KMS-11 (cell line): ENCODE results near the gene SLC10A7.

ENCODE experiments used
- H2AFZ ChIP-seq: fragments of 200-600 bp; sonication (generic); 2 replicates; pipeline ENCODE4 v1.6.1; 2016; ENCODE audit warnings: antibody characterized with exemption, mixed run types, low read depth
- H3K27ac ChIP-seq: fragments of 200-600 bp; sonication (generic); 2 replicates; pipeline ENCODE4 v1.6.1; 2016; ENCODE audit warnings: mild to moderate bottlenecking, mixed run types
- H3K27me3 ChIP-seq: fragments of 200-600 bp; sonication (generic); 2 replicates; pipeline ENCODE4 v1.6.1; 2017; ENCODE audit warnings: mild to moderate bottlenecking, low read depth, mixed run types, moderate library complexity; ENCODE audit not compliant: insufficient read depth
- H3K36me3 ChIP-seq: fragments of 200-600 bp; sonication (generic); 2 replicates; pipeline ENCODE4 v1.6.1; 2017; ENCODE audit warnings: mild to moderate bottlenecking, mixed run types; ENCODE audit not compliant: insufficient read depth
- H3K4me1 ChIP-seq: fragments of 200-600 bp; sonication (generic); 2 replicates; pipeline ENCODE4 v1.6.1; 2016; ENCODE audit warnings: mild to moderate bottlenecking, low read depth, mixed run types; ENCODE audit not compliant: poor library complexity, severe bottlenecking
- H3K4me2 ChIP-seq: fragments of 200-600 bp; sonication (generic); 2 replicates; pipeline ENCODE4 v1.7.0; 2016; ENCODE audit warnings: mild to moderate bottlenecking, mixed run types
- H3K4me3 ChIP-seq: fragments of 200-600 bp; sonication (generic); IDR thresholded peaks from 2 replicates; pipeline ENCODE4 v1.6.1; 2017; ENCODE audit warnings: low read depth, low read length, mixed read lengths; ENCODE audit not compliant: insufficient read depth
- H3K79me2 ChIP-seq: fragments of 200-600 bp; sonication (generic); 2 replicates; pipeline ENCODE4 v1.6.1; 2016; ENCODE audit warnings: low read depth, mixed run types; ENCODE audit not compliant: insufficient read depth
- H3K9ac ChIP-seq: fragments of 200-600 bp; sonication (generic); 2 replicates; pipeline ENCODE4 v1.6.1; 2016; ENCODE audit warnings: mild to moderate bottlenecking, mixed run types
- H4K20me1 ChIP-seq: fragments of 200-600 bp; sonication (generic); 2 replicates; pipeline ENCODE4 v1.6.1; 2016; ENCODE audit warnings: mild to moderate bottlenecking, mixed run types; ENCODE audit not compliant: insufficient read depth
- TF ChIP-seq, protein P1 (sequence below): fragments of 200-600 bp; sonication (generic); conservative IDR thresholded peaks from 2 replicates; pipeline ENCODE4 v1.6.1; 2017; ENCODE audit warnings: low read depth, mild to moderate bottlenecking, antibody characterized with exemption, low read length, moderate library complexity, mixed read lengths

Gene SLC10A7

DNA sequence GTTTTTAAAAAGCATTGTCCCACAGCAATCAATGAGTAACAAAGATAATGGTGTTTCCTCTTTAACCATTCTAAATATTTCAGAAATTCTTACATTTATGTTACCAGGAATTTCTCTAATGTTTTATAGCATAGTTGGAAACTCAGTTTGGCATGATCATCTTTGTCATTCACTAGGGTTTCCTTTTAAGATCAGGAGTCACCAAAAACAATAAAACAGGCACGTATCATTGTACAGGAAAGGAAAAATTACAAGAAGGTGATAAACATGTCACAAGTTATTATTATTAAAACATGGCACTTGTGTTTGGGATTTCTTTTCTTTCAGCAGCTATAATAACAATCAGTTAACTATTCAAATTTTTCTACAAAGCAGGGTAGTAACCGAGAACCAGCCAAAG, 84.0 kb downstream of the SLC10A7 start:
- no peaks in the 10 kb centered on the region for H4K20me1 ChIP-seq
- H3K79me2 ChIP-seq: no peaks in the 10 kb centered on the region
- H3K36me3 ChIP-seq: no peaks in the 10 kb centered on the region
- TF ChIP-seq, protein P1, sequence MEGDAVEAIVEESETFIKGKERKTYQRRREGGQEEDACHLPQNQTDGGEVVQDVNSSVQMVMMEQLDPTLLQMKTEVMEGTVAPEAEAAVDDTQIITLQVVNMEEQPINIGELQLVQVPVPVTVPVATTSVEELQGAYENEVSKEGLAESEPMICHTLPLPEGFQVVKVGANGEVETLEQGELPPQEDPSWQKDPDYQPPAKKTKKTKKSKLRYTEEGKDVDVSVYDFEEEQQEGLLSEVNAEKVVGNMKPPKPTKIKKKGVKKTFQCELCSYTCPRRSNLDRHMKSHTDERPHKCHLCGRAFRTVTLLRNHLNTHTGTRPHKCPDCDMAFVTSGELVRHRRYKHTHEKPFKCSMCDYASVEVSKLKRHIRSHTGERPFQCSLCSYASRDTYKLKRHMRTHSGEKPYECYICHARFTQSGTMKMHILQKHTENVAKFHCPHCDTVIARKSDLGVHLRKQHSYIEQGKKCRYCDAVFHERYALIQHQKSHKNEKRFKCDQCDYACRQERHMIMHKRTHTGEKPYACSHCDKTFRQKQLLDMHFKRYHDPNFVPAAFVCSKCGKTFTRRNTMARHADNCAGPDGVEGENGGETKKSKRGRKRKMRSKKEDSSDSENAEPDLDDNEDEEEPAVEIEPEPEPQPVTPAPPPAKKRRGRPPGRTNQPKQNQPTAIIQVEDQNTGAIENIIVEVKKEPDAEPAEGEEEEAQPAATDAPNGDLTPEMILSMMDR: no peak
- no peak overlapping the region for H2AFZ ChIP-seq
- H3K27ac ChIP-seq: no peak overlapping the region
- H3K9ac ChIP-seq: no peak overlapping the region
- H3K4me1 ChIP-seq: no peaks in the 10 kb centered on the region
- H3K4me2 ChIP-seq: no peak overlapping the region
- no peak overlapping the region for H3K4me3 ChIP-seq
- H3K27me3 ChIP-seq: no peaks in the 10 kb centered on the region

DNA sequence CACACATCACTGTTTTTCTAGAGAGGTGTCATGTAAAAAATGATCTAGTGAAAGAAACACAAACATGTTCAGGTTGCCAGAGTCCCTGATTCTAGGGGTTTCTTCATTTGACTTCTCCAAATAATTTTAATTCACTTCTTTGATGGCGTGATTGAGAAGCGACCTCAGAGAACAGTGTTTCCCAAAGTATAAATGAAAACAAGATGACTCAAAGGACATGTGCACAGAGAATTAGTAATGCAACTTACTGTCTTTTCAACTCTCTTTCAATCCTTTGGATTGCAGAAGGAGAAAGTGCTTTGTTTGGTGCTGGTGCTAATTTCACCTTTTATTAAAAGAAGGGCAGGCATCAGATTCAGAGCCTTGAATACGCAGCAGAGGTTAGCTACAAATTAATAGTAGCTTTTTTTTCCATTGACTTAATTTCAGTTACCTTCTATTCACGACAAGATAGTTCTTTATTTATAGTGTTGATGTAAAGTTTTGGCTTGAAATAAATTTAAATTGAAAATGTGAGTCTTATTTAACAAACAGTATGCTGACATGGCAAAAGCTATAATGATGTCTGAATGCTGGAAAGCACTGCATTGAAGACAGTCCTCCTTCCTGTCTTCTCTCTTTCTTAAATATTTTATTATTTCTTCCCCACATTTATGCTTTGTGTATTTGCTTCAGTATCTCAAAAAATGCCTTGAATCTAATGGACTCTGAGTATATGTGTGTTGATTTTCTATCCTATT, 85.1 kb downstream of the SLC10A7 start:
- no peak overlapping the region for H3K4me2 ChIP-seq
- TF ChIP-seq, protein P1: no peak
- no peaks in the 10 kb centered on the region for H3K79me2 ChIP-seq
- no peaks in the 10 kb centered on the region for H3K36me3 ChIP-seq
- no peak overlapping the region for H3K4me3 ChIP-seq
- no peak overlapping the region for H3K9ac ChIP-seq
- no peaks in the 10 kb centered on the region for H3K27me3 ChIP-seq
- H2AFZ ChIP-seq: no peak overlapping the region
- H4K20me1 ChIP-seq: no peaks in the 10 kb centered on the region
- no peaks in the 10 kb centered on the region for H3K4me1 ChIP-seq
- no peak overlapping the region for H3K27ac ChIP-seq

DNA sequence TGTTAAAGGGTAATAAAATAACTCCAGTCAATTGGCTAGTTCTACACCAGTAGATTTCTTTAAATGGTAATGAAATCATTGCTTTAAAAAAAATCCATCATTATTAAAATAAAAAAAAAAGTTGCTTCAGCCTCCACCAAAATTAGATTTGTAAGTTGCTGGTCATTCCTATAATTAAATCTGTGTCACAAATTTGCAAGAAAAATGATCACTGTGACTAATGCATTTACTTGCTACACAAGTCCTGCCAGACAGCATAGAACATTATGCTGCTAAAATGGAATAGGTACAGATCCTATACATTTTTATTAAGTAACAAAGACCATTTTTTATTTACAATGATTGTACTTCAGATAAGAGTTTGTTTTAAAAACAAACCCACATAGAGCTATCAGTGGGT, 85.8 kb downstream of the SLC10A7 start:
- Histone ChIP-seq H3K4me2 (no peak overlapping the region), H3K27ac (no peak overlapping the region), H3K36me3 (no peaks in the 10 kb centered on the region), H2AFZ (no peak overlapping the region), H4K20me1 (no peaks in the 10 kb centered on the region), H3K79me2 (no peaks in the 10 kb centered on the region), H3K27me3 (no peaks in the 10 kb centered on the region), H3K9ac (no peak overlapping the region), H3K4me3 (no peak overlapping the region), H3K4me1 (no peaks in the 10 kb centered on the region)
- TF ChIP-seq, protein P1: no peak

DNA sequence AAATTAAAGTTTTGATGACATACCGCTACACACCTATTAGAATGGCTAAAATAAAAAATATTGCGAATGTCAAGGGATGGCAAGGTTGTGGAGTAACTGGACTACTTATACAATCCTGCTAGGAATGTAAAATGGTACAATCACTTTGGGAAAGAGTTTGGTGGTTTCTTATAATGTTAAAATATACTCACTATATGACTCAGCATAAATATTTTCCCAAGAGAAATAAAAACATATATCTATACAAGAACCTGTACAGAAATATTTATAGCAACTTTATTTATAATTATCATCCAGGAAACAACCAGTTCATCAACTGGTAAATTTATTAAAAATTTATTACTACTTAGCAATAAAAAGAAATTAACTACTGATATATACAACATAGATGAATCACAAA, 89.7 kb downstream of the SLC10A7 start:
- H3K4me2 ChIP-seq: no peak overlapping the region
- no peaks in the 10 kb centered on the region for H3K79me2 ChIP-seq
- H3K4me1 ChIP-seq: peaks cover 12% of the 10 kb centered on the region
- H4K20me1 ChIP-seq: no peaks in the 10 kb centered on the region
- H3K9ac ChIP-seq: no peak overlapping the region
- no peak overlapping the region for H3K27ac ChIP-seq
- H3K36me3 ChIP-seq: no peaks in the 10 kb centered on the region
- no peaks in the 10 kb centered on the region for H3K27me3 ChIP-seq
- TF ChIP-seq, protein P1: no peak
- no peak overlapping the region for H2AFZ ChIP-seq
- H3K4me3 ChIP-seq: no peak overlapping the region
